Progenitor cell of endocrine pancreas (in vitro differentiated cells): ENCODE measurements around the gene TECPR2. TPM values are rescaled to one million over a fixed set of nuclear protein-coding genes. Genes with fewer than 3 reads are reported as not detected.

Source experiments
- DNase-seq: peaks from one replicate; pipeline ENCODE4 v3.0.0; 2021; ENCODE audit warnings: low spot score; ENCODE audit not compliant: unreplicated experiment
- H3K27ac Mint-ChIP-seq: 2 replicates; pipeline ENCODE4 v1.8.0; 2021; ENCODE audit warnings: mild to moderate bottlenecking, moderate library complexity, mixed read lengths
- H3K27me3 Mint-ChIP-seq: 2 replicates; pipeline ENCODE4 v1.8.0; 2021; ENCODE audit warnings: mixed read lengths
- H3K36me3 Mint-ChIP-seq: 2 replicates; pipeline ENCODE4 v1.8.0; 2022; ENCODE audit warnings: mixed read lengths; ENCODE audit not compliant: insufficient read depth
- H3K4me1 Mint-ChIP-seq: 2 replicates; pipeline ENCODE4 v1.8.0; 2021; ENCODE audit warnings: low read depth, mixed read lengths
- H3K4me3 Mint-ChIP-seq: 2 replicates; pipeline ENCODE4 v1.8.0; 2021; ENCODE audit warnings: low read depth, mild to moderate bottlenecking, moderate library complexity, mixed read lengths
- H3K9me3 Mint-ChIP-seq: 2 replicates; pipeline ENCODE4 v1.8.0; 2021; ENCODE audit warnings: low read depth, mixed read lengths
- CTCF ChIP-seq: fragments of 200-600 bp; sonication (generic); IDR thresholded peaks from one replicate; pipeline ENCODE4 v1.5.0; 2021; ENCODE audit warnings: antibody characterized with exemption, mild to moderate bottlenecking; ENCODE audit not compliant: unreplicated experiment
- total RNA-seq: library from RNA; stranded (reverse); gene quantifications from 2 replicates; pipeline ENCODE4 v1.2.1, GENCODE V29; 2021

The TECPR2 gene
- total RNA-seq, 1 donor from 2014 or later = 34.2 TPM

GRCh38 chr14:102492531-102492910, 129.8 kb downstream of the TECPR2 start:
- Mint-ChIP-seq H3K36me3 (no peaks in the 10 kb centered on the region), H3K9me3 (no peaks in the 10 kb centered on the region), H3K4me3 (no peak overlapping the region), H3K4me1 (no peaks in the 10 kb centered on the region), H3K27ac (no peak overlapping the region), H3K27me3 (no peaks in the 10 kb centered on the region)
- DNase-seq = no peak
- no peak for TF ChIP-seq CTCF

DNA sequence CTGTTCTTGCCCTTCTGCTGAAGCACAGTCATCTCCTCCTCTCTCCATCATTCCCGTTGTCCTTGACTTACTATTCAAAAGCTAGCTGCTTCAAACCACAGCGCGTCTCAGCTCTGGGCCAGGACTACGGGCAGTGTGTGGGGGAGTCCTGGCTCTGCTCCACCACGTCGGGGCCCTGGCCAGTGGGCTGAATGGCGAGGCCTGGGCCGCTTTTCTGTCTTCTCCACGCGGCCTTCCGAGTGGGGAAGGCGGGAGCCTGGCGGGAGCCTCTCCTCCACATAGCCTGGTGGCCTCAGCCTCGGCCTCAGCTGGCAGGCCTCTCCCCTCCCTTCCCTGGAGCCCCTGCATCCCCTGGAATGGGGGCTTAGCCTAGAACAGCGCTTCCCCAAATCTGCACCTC, 130.4 kb downstream of the TECPR2 start:
- Mint-ChIP-seq H3K9me3 (no peaks in the 10 kb centered on the region), H3K27ac (no peak overlapping the region), H3K36me3 (no peaks in the 10 kb centered on the region), H3K4me1 (no peaks in the 10 kb centered on the region), H3K4me3 (no peak overlapping the region), H3K27me3 (no peaks in the 10 kb centered on the region)
- no peak for DNase-seq
- no peak for TF ChIP-seq CTCF

- Mint-ChIP-seq H3K4me3 (no peak overlapping the region), H3K27me3 (no peaks in the 10 kb centered on the region), H3K36me3 (no peaks in the 10 kb centered on the region), H3K27ac (no peak overlapping the region), H3K9me3 (no peaks in the 10 kb centered on the region), H3K4me1 (no peaks in the 10 kb centered on the region)
- TF ChIP-seq CTCF = no peak
- DNase-seq = no peak
These were observed 130.8 kb downstream of the TECPR2 start for GRCh38 chr14:102493585-102493984.

DNA sequence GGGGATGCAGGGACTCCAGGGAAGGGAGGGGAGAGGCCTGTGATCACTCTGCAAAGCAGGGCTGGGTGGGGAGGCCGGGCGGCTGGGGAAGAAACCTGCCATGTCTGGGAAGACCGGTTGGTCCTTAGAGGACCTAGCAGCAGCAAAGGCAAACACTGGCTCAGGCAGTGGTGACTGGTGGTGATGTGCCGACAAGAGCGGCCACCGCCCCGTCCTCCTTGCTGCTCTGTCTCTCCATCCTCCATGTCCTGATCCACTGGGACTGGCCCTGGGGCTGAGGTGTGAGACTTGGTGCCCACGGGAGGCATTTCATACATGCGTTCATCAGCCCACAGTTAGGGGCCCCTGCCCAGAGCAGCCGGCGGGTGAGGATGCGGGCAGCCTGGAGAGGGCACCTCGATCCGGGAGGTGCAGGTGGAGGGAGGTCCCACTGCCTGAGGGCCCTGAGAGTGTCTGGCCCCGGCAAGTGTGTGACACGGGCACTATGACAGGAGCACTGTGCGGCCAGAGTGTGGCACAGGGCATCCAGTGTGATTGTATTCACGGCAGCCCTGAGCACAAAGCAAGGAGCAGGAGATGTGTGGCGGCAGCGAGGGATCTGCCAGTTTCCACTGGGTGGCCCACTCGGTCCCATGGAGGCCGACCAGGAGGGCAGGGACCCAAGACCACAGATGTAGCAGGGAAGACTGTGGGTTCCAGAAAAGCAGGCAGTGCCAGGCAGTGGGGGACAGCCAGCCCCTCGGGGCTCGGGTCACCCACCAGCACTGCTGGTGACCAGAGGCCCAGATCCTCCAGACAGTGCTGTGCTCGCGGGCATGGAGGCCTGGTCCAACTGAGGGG, 133.0 kb downstream of the TECPR2 start:
- DNase-seq = no peak
- Mint-ChIP-seq H3K9me3 (no peaks in the 10 kb centered on the region), H3K27me3 (no peaks in the 10 kb centered on the region), H3K4me1 (no peaks in the 10 kb centered on the region), H3K36me3 (peaks cover 3% of the 10 kb centered on the region), H3K27ac (no peak overlapping the region), H3K4me3 (no peak overlapping the region)
- TF ChIP-seq CTCF = no peak

- Mint-ChIP-seq H3K36me3 (peaks cover 3% of the 10 kb centered on the region), H3K27me3 (no peaks in the 10 kb centered on the region), H3K4me3 (no peak overlapping the region), H3K27ac (no peak overlapping the region), H3K9me3 (no peaks in the 10 kb centered on the region), H3K4me1 (no peaks in the 10 kb centered on the region)
- DNase-seq = no peak
- TF ChIP-seq CTCF = no peak
These were observed 133.6 kb downstream of the TECPR2 start for GRCh38 chr14:102496331-102496691.
